Mesendoderm (in vitro differentiated cells): ENCODE data around the gene APC2.
"Not testable (repeated sequence)": the region's sequence is repeated elsewhere in the genome, so short reads cannot be mapped to it uniquely, and the experiment has no call there.

Source experiments
- DNase-seq: peaks from one replicate; pipeline ENCODE4 v3.0.0; 2013
- H2AK5ac ChIP-seq: 2 replicates; pipeline ENCODE4 v1.6.1; 2013; ENCODE audit warnings: low read length, inconsistent platforms
- H2BK120ac ChIP-seq: 2 replicates; pipeline ENCODE4 v1.6.1; 2013; ENCODE audit warnings: low read depth, mild to moderate bottlenecking, low read length, moderate library complexity, mixed read lengths
- H2BK15ac ChIP-seq: replicated peaks from 2 replicates; pipeline ENCODE4 v1.6.1; 2013; ENCODE audit warnings: low read depth, mild to moderate bottlenecking, moderate library complexity
- H2BK5ac ChIP-seq: 2 replicates; pipeline ENCODE4 v1.6.1; 2013; ENCODE audit warnings: low read length, inconsistent platforms
- H3K18ac ChIP-seq: 2 replicates; pipeline ENCODE4 v1.6.1; 2013; ENCODE audit warnings: mild to moderate bottlenecking, low read length, mixed read lengths
- H3K23ac ChIP-seq: one replicate; pipeline ENCODE4 v1.6.1; 2013; ENCODE audit warnings: low read length
- H3K27ac ChIP-seq: 2 replicates; pipeline ENCODE4 v1.5.1; 2013; ENCODE audit warnings: low read depth, mild to moderate bottlenecking, inconsistent platforms, low read length, moderate library complexity
- H3K27me3 ChIP-seq: 2 replicates; pipeline ENCODE4 v1.6.1; 2013; ENCODE audit warnings: low read length, control low read depth, mild to moderate bottlenecking, inconsistent platforms; ENCODE audit not compliant: insufficient read depth, poor library complexity
- H3K36me3 ChIP-seq: 2 replicates; pipeline ENCODE4 v1.6.1; 2013; ENCODE audit warnings: low read length, inconsistent platforms; ENCODE audit not compliant: control insufficient read depth, insufficient read depth
- H3K4ac ChIP-seq: one replicate; pipeline ENCODE4 v1.6.1; 2013; ENCODE audit warnings: low read depth, mild to moderate bottlenecking, low read length, moderate library complexity
- H3K4me1 ChIP-seq: 2 replicates; pipeline ENCODE4 v1.6.1; 2013; ENCODE audit warnings: low read depth, low read length, inconsistent platforms; ENCODE audit not compliant: control insufficient read depth
- H3K4me2 ChIP-seq: 2 replicates; pipeline ENCODE4 v1.6.1; 2013; ENCODE audit warnings: low read length
- H3K4me3 ChIP-seq: 2 replicates; pipeline ENCODE4 v1.5.1; 2013; ENCODE audit warnings: mild to moderate bottlenecking, low read length
- H3K56ac ChIP-seq: one replicate; pipeline ENCODE4 v1.6.1; 2013; ENCODE audit warnings: low read length
- H3K79me1 ChIP-seq: 2 replicates; pipeline ENCODE4 v1.6.1; 2013; ENCODE audit warnings: low read length, inconsistent platforms
- H3K79me2 ChIP-seq: 2 replicates; pipeline ENCODE4 v1.6.1; 2013; ENCODE audit warnings: mild to moderate bottlenecking, low read length; ENCODE audit not compliant: control insufficient read depth, insufficient read depth
- H3K9ac ChIP-seq: 2 replicates; pipeline ENCODE4 v1.6.1; 2013; ENCODE audit warnings: low read length, inconsistent platforms
- H4K5ac ChIP-seq: one replicate; pipeline ENCODE4 v1.6.1; 2013; ENCODE audit warnings: low read length
- H4K8ac ChIP-seq: one replicate; pipeline ENCODE4 v1.6.1; 2013; ENCODE audit warnings: low read depth, mild to moderate bottlenecking, control low read depth, low read length, moderate library complexity
- WGBS: extraction: QIAGEN DNeasy Blood & Tissue Kit; methylation state at CpG from one replicate; pipeline ENCODE4 v1.1.7; 2013; ENCODE audit warnings: low lambda C conversion rate, missing lambda C conversion rate; ENCODE audit not compliant: insufficient coverage; ENCODE audit errors: extremely low coverage; 5-methylcytosine and 5-hydroxymethylcytosine counted together

Gene APC2

DNA sequence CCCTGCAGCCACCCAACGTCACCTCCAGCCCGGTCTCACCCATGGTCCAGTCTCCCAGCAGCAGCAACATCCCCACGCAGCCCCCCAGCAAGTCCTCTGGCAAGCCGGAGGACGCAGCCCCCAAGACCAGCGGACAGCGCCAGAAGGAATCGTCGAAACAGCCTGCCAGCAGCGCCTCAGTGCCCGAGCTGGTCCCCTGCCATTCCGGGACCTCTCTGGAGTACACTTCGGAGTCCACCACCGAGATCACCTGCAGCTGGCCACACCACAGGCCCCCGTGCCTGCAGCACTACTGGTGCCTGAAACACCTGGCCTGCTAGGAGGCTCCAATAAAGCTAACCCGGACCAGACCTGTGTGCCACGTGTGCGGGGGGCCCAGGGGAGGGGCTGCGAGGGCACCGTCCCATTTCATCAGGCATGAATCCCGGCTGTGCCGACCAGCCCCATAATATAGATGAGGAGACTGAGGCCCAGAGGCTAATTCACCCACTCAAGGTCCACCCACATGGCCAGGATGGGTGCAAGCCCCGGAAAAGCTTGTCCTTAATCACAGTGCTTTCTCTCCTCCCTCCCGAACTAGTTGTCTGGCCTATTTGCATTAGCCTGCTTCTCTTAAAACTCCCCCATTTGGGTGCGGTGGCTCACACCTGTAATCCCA lies 47.8 kb downstream of the APC2 start:
- H3K4ac ChIP-seq = no peak overlapping the region
- H3K27ac ChIP-seq = no peak overlapping the region
- no peak overlapping the region for H4K5ac ChIP-seq
- H3K4me1 ChIP-seq = no peaks in the 10 kb centered on the region
- H3K27me3 ChIP-seq = no peaks in the 10 kb centered on the region
- no peaks in the 10 kb centered on the region for H3K36me3 ChIP-seq
- H2BK120ac ChIP-seq = no peak overlapping the region
- no peaks in the 10 kb centered on the region for H3K79me1 ChIP-seq
- H3K9ac ChIP-seq = no peak overlapping the region
- no peak overlapping the region for H2BK5ac ChIP-seq
- H2AK5ac ChIP-seq = no peak overlapping the region
- H3K79me2 ChIP-seq = no peaks in the 10 kb centered on the region
- no CpG with 5 or more reads among the region's 25 CpGs for WGBS
- H3K4me3 ChIP-seq = no peak overlapping the region
- no peak overlapping the region for H2BK15ac ChIP-seq
- no peak for DNase-seq
- no peak overlapping the region for H3K18ac ChIP-seq
- no peak overlapping the region for H3K4me2 ChIP-seq
- H3K23ac ChIP-seq = no peak overlapping the region
- H3K56ac ChIP-seq = no peak overlapping the region
- no peak overlapping the region for H4K8ac ChIP-seq

DNA sequence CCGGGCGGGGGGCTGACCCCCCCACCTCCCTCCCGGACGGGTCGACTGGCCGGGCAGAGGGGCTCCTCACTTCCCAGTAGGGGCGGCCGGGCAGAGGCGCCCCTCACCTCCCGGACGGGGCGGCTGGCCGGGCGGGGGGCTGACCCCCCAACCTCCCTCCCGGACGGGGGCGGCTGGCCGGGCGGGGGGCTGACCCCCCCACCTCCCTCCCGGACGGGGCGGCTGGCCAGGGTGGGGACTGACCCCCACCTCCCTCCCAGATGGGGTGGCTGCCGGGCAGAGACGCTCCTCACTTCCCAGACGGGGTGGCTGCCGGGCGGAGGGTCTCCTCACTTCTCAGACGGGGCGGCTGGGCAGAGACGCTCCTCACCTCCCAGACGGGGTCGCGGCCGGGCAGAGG lies 49.3 kb downstream of the APC2 start:
- not testable (repeated sequence) for DNase-seq, H2AK5ac ChIP-seq, H3K79me1 ChIP-seq, H3K9ac ChIP-seq, H4K8ac ChIP-seq, H2BK120ac ChIP-seq, H3K23ac ChIP-seq, H3K27ac ChIP-seq, H3K27me3 ChIP-seq, H4K5ac ChIP-seq, H2BK5ac ChIP-seq, H3K79me2 ChIP-seq, H3K4me1 ChIP-seq, H3K4me3 ChIP-seq, H3K4ac ChIP-seq, H3K56ac ChIP-seq, H3K18ac ChIP-seq, H3K36me3 ChIP-seq, H3K4me2 ChIP-seq, H2BK15ac ChIP-seq
- WGBS = no CpG with 5 or more reads among the region's 34 CpGs

DNA sequence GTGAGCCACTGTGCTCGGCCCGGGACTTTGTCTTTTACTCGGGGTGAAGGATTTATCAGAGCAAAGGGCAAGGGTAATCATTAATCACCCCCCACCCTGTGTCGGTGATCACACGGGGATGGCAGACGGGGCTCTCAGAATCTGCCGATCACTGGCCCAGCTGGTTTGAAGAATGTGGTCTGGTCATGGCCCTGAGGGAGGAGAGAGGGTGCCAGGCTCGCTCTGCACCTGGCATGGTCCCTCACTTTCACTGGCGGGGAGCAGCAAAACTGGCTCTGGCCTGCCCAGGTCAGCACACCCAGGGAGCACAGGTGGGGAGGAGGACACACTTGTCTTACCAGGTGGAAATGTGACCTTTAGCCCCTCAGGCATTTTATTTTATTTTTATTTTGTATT lies 51.3 kb downstream of the APC2 start:
- Histone ChIP-seq H3K4me2 (no peak overlapping the region), H2BK5ac (no peak overlapping the region), H3K4ac (no peak overlapping the region), H3K36me3 (no peaks in the 10 kb centered on the region), H3K9ac (no peak overlapping the region), H3K23ac (no peak overlapping the region), H3K4me3 (no peak overlapping the region), H2BK120ac (no peak overlapping the region), H3K27me3 (no peaks in the 10 kb centered on the region), H2BK15ac (no peak overlapping the region), H3K18ac (no peak overlapping the region), H2AK5ac (no peak overlapping the region), H3K27ac (no peak overlapping the region), H3K79me1 (no peaks in the 10 kb centered on the region), H3K4me1 (no peaks in the 10 kb centered on the region), H3K56ac (no peak overlapping the region), H4K5ac (no peak overlapping the region), H4K8ac (no peak overlapping the region), H3K79me2 (no peaks in the 10 kb centered on the region)
- no CpG with 5 or more reads among the region's 9 CpGs for WGBS
- DNase-seq = no peak

DNA sequence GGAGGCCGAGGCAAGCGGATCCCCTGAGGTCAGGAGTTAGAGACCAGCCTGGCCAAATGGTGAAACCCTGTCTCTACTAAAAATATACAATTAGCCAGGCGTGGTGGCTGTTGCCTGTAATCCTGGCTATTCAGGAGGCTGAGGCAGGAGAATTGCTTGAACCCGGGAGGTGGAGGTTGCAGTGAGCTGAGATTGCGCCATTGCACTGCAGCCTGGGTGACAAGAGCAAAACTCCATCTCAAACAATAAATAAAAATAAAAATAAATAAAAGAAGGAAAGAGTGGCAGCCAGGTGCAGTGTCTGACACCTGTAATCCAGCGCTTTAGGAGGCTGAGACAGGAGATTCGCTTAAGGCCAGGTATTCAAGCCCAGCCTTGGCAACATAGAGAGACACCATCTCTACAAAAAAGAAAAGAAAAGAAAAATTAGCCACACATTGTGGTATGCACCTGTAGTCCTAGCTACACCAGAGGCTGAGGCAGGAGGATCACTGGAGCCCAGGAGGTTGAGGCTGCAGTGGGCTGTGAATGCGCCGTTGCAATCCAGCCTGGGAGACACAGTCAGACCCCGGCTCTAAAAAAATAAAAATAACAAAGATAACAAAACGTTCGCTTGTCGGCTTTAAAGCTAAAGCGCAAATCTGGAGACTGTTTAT lies 52.6 kb downstream of the APC2 start:
- Histone ChIP-seq H3K4ac (no peak overlapping the region), H3K27me3 (no peaks in the 10 kb centered on the region), H2BK15ac (no peak overlapping the region), H3K36me3 (no peaks in the 10 kb centered on the region), H3K4me2 (no peak overlapping the region), H3K9ac (no peak overlapping the region), H3K4me3 (no peak overlapping the region), H3K27ac (no peak overlapping the region), H2BK5ac (no peak overlapping the region), H3K56ac (no peak overlapping the region), H3K4me1 (no peaks in the 10 kb centered on the region), H3K18ac (no peak overlapping the region), H3K79me2 (no peaks in the 10 kb centered on the region), H3K79me1 (no peaks in the 10 kb centered on the region), H4K5ac (no peak overlapping the region), H2BK120ac (no peak overlapping the region), H2AK5ac (no peak overlapping the region), H4K8ac (no peak overlapping the region), H3K23ac (no peak overlapping the region)
- no peak for DNase-seq
- no CpG with 5 or more reads among the region's 14 CpGs for WGBS

GRCh38 chr19:1503089-1503924 lies 53.4 kb downstream of the APC2 start:
- DNase-seq = peak; percentile 73
- Histone ChIP-seq H4K5ac (no peak overlapping the region), H3K18ac (no peak overlapping the region), H3K27me3 (no peaks in the 10 kb centered on the region), H3K56ac (no peak overlapping the region), H3K4me3 (no peak overlapping the region), H3K4me2 (no peak overlapping the region), H4K8ac (no peak overlapping the region), H3K23ac (no peak overlapping the region), H2BK5ac (no peak overlapping the region), H3K79me1 (no peaks in the 10 kb centered on the region), H3K9ac (no peak overlapping the region), H3K4ac (no peak overlapping the region), H3K36me3 (no peaks in the 10 kb centered on the region), H3K27ac (no peak overlapping the region), H3K4me1 (no peaks in the 10 kb centered on the region), H2BK15ac (no peak overlapping the region), H3K79me2 (no peaks in the 10 kb centered on the region), H2BK120ac (no peak overlapping the region), H2AK5ac (no peak overlapping the region)
- no CpG with 5 or more reads among the region's 49 CpGs for WGBS
